ENCODE data around the gene HMGN5. TPM values are rescaled to one million over a fixed set of nuclear protein-coding genes. Genes with fewer than 3 reads are reported as not detected.

Gene HMGN5
- total RNA-seq, 1 experiment from 2014 or later: 6.6 TPM

- BruUV-seq (replicated peaks): no TSS peak
- Histone ChIP-seq H3F3A (ENCODE audit: insufficient read depth, low read depth) (no peaks in the 10 kb centered on the region), H3K27ac (no peak overlapping the region), H3K9me2 (ENCODE audit: insufficient read depth) (no peaks in the 10 kb centered on the region), H3K4me2 (no peak overlapping the region), H3K4me3 (no peak overlapping the region), H4K20me1 (ENCODE audit: insufficient read depth) (no peaks in the 10 kb centered on the region), H3K4me1 (replicated peaks; ENCODE audit: insufficient read depth) (no peaks in the 10 kb centered on the region), H2AFZ (no peak overlapping the region), H3K27me3 (ENCODE audit: insufficient read depth, low read depth) (no peaks in the 10 kb centered on the region), H3K79me2 (ENCODE audit: low read depth) (no peaks in the 10 kb centered on the region), H3K36me3 (ENCODE audit: low read depth) (no peaks in the 10 kb centered on the region), H3K9me3 (ENCODE audit: insufficient read depth, low read depth) (no peaks in the 10 kb centered on the region)
- ChIA-PET CTCF (no interaction called here), POLR2A (ENCODE audit: unreplicated experiment) (no interaction called here)
- no peak for DNase-seq
- intact Hi-C loops (cut with micrococcal nuclease; ENCODE audit: unreplicated experiment): no loop called here
- no peak for TF ChIP-seq EZH2 (IDR thresholded peaks at IDR 0.05; ENCODE audit: low read depth)
- TF ChIP-seq CTCF (conservative IDR thresholded peaks at IDR 0.05): no peak
These were observed 39.1 kb upstream of the HMGN5 start for GRCh38 chrX:81240701-81241331.

- H3K4me1 ChIP-seq (replicated peaks; ENCODE audit: insufficient read depth): no peaks in the 10 kb centered on the region
- H3K36me3 ChIP-seq (ENCODE audit: low read depth): no peaks in the 10 kb centered on the region
- no peaks in the 10 kb centered on the region for H3K9me3 ChIP-seq (ENCODE audit: insufficient read depth, low read depth)
- H3F3A ChIP-seq (ENCODE audit: insufficient read depth, low read depth): no peaks in the 10 kb centered on the region
- ChIA-PET POLR2A (ENCODE audit: unreplicated experiment) (no interaction called here), CTCF (no interaction called here)
- intact Hi-C loops (cut with micrococcal nuclease; ENCODE audit: unreplicated experiment): no loop called here
- no TSS peak for BruUV-seq (replicated peaks)
- TF ChIP-seq CTCF (conservative IDR thresholded peaks at IDR 0.05) (no peak), EZH2 (IDR thresholded peaks at IDR 0.05; ENCODE audit: low read depth) (no peak)
- H3K9me2 ChIP-seq (ENCODE audit: insufficient read depth): no peaks in the 10 kb centered on the region
- no peaks in the 10 kb centered on the region for H3K27me3 ChIP-seq (ENCODE audit: insufficient read depth, low read depth)
- H2AFZ ChIP-seq: no peak overlapping the region
- H3K27ac ChIP-seq: no peak overlapping the region
- peak in 1 of 2 experiments; percentile 30 for DNase-seq
- no peaks in the 10 kb centered on the region for H4K20me1 ChIP-seq (ENCODE audit: insufficient read depth)
- no peak overlapping the region for H3K4me2 ChIP-seq
- no peak overlapping the region for H3K4me3 ChIP-seq
- H3K79me2 ChIP-seq (ENCODE audit: low read depth): no peaks in the 10 kb centered on the region
These were observed 36.5 kb upstream of the HMGN5 start for GRCh38 chrX:81238166-81238565.

GRCh38 chrX:81237516-81237915, 35.8 kb upstream of the HMGN5 start:
- Histone ChIP-seq H3K36me3 (ENCODE audit: low read depth) (no peaks in the 10 kb centered on the region), H3K4me3 (no peak overlapping the region), H3F3A (ENCODE audit: insufficient read depth, low read depth) (no peaks in the 10 kb centered on the region), H4K20me1 (ENCODE audit: insufficient read depth) (no peaks in the 10 kb centered on the region), H3K9me3 (ENCODE audit: insufficient read depth, low read depth) (no peaks in the 10 kb centered on the region), H3K79me2 (ENCODE audit: low read depth) (no peaks in the 10 kb centered on the region), H3K27me3 (ENCODE audit: insufficient read depth, low read depth) (no peaks in the 10 kb centered on the region), H3K27ac (no peak overlapping the region), H2AFZ (no peak overlapping the region), H3K4me1 (replicated peaks; ENCODE audit: insufficient read depth) (no peaks in the 10 kb centered on the region), H3K9me2 (ENCODE audit: insufficient read depth) (no peaks in the 10 kb centered on the region), H3K4me2 (no peak overlapping the region)
- no peak for TF ChIP-seq EZH2 (IDR thresholded peaks at IDR 0.05; ENCODE audit: low read depth)
- TF ChIP-seq CTCF (conservative IDR thresholded peaks at IDR 0.05): no peak
- no peak for DNase-seq
- no TSS peak for BruUV-seq (replicated peaks)
- intact Hi-C loops (cut with micrococcal nuclease; ENCODE audit: unreplicated experiment): no loop called here
- ChIA-PET POLR2A (ENCODE audit: unreplicated experiment) (no interaction called here), CTCF (no interaction called here)
